GM10266 (cell line): ENCODE measurements around the gene CPT1A.

Experiments used
- DNase-seq: peaks from one replicate; pipeline ENCODE4 v3.0.0; 2012; ENCODE audit errors: extremely low spot score
- CTCF ChIP-seq: IDR thresholded peaks from 2 replicates; pipeline ENCODE4 v1.5.1; 2012; ENCODE audit warnings: mild to moderate bottlenecking, low read depth; ENCODE audit not compliant: control insufficient read depth, insufficient read depth; ENCODE audit errors: missing control alignments

The CPT1A gene

GRCh38 chr11:68783216-68783821, 58.4 kb downstream of the CPT1A start:
- no peak for TF ChIP-seq CTCF
- no peak for DNase-seq

- no peak for DNase-seq
- TF ChIP-seq CTCF: no peak
These were observed 59.0 kb downstream of the CPT1A start for GRCh38 chr11:68782711-68783110.

GRCh38 chr11:68780829-68781228, 60.9 kb downstream of the CPT1A start:
- TF ChIP-seq CTCF: no peak
- no peak for DNase-seq

GRCh38 chr11:68778205-68778604, 63.5 kb downstream of the CPT1A start:
- TF ChIP-seq CTCF: no peak
- DNase-seq: no peak

- DNase-seq: no peak
- no peak for TF ChIP-seq CTCF
These were observed 65.1 kb downstream of the CPT1A start for GRCh38 chr11:68776442-68777235.

- no peak for DNase-seq
These were observed 65.7 kb downstream of the CPT1A start for GRCh38 chr11:68775951-68776388.

More at GRCh38 chr11:68775951-68776388, 65.7 kb downstream of the CPT1A start:
- TF ChIP-seq CTCF: no peak
